Suppressor macrophage treated with lipopolysaccharide for 4 hours (primary cell): ENCODE data around the gene CXCR5.
A peak's percentile ranks its signal among the peaks of the same experiment; 100 is the strongest.

Experiments used
- DNase-seq: peaks from one replicate; pipeline ENCODE4 v3.0.0-alpha.2; 2020

The CXCR5 gene

GRCh38 chr11:118899296-118899688 lies 15.6 kb downstream of the CXCR5 start:
- no peak for DNase-seq

GRCh38 chr11:118899706-118900360 lies 16.1 kb downstream of the CXCR5 start:
- DNase-seq: no peak

DNA sequence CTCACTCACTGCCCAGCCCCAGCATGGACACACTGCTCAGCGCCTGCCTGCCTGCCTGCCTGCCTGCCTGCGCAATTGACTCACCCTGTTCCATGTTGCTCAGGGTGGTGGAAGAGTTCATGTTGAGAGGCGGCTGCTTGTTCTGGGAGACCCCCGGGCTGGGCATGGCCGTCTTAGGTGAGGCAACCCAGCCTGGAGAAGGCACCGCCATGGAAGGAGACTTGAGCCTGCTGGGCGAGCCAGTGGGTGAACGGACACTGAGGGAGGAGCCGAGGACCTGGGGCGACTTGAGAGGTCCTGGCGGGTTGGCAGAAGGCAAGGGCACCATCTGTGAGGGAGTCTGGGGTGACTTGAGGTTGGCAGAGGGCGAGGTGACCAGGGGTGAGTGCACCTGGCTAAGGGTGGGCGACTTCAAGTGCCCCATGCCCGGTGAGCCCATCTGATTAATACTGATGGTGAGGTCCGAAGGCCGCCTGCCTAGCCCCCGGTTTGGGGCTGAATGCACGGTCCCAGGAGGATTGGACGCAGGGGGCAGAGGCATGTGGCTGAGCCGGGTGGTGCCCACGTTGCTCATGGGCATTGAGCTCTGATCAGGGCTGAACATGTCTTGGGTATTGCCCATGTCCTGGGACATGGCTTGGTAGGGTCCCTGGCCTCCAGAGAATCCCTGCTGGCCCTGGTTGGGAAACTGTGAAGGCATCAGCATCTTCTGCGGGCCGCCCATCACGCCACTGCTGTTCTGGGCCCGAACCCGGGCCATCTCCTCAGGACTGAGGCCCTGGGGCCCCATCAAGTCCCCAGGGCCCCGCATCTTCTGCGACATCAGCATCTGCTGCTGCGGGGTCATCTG lies 17.1 kb downstream of the CXCR5 start:
- no peak for DNase-seq

DNA sequence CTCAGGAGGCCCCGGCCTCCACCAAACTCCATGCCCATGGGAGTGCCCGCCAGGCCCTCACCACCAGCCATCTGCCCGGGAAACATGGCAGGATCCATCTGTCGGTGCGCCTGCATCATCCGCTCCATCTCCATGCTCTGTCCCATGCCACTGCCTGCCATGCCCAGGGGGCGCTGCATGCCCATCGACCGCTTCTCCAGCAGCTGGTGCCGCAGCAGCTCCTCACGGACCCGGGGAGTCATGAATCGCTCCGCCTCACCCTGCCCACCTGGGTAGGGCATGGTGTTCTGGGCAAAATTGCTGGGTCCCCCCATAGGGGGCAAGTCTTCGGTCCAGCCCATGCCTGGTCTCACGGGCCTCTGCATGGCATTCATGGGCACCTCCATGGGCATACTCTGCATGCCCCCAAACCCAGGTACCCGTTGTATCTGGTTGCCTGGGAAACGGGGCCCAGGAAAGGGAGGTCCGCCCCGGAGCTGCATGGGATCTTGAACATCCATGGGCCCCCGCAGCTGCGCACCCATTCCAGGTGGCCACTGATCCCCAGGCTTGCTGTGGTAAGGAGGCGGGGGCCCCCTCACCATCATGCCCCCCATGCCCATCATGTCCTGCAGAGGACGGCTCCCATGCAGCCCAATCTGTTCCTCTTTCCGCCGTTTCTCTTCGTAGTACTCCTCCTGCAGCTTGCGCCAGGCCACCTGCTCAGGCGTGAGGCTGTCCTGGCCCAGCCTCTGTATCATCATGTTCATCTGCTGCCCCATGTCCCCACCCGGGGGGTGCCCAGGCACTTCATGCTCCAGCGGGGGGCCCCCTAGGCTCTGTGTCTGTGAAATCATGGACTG lies 18.0 kb downstream of the CXCR5 start:
- DNase-seq: no peak

- DNase-seq: no peak
These were observed 18.9 kb downstream of the CXCR5 start for GRCh38 chr11:118902336-118903203.

GRCh38 chr11:118903204-118904015 lies 19.7 kb downstream of the CXCR5 start:
- DNase-seq: no peak

DNA sequence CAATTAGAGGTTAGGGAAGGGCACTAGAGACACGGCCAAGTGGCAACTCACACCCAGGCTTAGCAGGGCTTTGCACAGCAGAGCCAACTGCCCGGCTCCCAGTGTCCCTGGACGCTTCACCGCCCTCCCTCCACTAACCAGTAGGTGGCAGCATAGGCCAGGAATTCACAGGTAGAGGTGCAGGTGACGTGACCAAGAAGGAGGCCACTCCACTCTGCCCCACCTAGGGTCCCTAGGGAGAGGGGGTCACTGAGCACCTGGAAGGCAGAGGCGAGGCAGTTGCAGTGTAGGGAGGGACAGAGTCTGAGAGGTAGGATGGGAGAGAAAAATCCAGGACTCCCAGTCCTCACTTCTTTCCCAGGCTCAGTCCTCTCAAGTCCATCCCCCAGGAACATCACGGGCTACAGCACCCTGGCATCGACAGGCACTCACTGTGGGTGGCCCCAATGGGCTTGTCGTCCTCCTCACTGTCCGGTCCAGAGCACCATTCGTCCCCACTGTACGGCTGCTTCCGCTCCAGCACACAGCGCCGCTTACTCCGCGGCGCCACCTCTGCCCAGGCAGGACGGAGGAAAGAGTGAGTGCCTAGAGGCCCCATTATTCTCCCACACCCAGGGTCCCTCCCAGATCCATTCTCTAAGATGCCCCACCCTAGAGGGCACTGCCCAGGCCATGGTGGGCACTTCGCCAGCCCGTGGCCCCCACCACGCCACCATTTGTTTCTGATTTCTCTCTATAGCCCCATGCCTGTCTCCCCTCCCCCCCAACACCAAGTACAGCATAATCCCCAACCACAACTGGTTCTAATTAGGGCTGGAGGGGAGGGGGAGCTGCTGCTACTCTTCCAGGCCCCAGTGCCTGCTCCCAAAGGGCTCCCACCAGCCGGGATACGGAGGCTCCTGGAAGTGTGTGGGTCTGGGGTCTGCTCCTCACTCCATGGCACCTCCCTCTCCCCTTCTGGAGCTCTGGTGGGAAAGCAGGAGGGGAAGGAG lies 23.7 kb downstream of the CXCR5 start:
- peak; percentile 83 for DNase-seq

DNA sequence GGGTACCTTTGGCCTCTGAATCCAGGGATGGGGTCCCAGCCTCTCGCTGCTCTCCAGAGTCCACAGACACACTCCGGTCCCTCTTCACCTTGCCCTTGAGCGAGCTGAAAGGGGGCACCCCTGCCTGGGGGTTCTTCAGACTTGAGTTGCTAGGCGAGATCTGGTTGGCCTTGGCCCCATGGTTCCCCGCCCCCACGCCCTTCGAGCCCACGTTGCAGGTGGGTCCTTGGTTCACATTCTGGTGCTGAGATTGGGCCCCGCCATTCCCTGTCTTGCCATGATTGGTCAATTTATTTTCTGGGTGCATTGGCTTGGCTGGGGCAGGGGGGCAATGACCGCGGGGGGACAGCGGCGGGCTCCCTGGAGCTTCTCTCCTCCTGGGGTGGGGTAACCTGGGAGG lies 24.6 kb downstream of the CXCR5 start:
- no peak for DNase-seq

- no peak for DNase-seq
These were observed 25.4 kb downstream of the CXCR5 start for GRCh38 chr11:118908901-118909618.

- no peak for DNase-seq
These were observed 26.1 kb downstream of the CXCR5 start for GRCh38 chr11:118909619-118910308.

- DNase-seq: peak; percentile 41
These were observed 26.8 kb downstream of the CXCR5 start for GRCh38 chr11:118910309-118911112.

DNA sequence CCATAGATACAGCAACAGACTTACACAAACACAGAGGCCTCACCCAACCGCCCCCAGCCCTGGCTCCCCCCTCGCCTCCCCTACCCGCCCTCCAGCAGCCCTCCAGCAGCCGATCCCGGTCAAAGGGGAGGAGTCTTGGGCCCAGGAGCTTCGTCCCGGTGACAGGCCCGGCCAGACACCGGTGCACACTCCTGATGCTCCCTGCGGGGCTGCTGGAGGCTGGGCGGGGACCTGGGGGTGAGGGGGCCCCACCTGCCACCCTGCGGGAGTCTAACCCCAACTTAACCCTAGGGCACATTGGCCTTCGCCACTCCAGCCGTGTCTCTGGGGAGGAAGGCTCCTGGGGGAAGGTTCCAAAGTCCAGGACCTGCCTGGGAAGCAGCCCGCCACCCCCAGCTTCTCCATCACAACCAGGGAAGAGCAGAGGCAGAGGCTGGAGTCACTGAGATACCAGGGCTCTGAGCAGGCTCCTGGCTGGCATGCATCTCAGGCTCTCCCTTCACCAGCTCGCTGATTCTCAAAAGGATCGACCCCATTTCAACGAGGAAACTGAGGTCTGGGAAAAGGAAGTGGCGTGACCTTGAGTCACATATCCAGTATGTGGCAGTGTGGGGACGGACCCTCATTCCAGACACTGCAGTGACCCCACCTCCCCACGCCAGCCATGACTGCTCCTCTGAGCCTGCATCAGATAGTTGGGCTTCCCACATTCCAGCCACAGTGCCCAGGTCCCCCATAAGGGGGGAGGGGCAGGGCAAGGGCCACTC lies 27.6 kb downstream of the CXCR5 start:
- no peak for DNase-seq

DNA sequence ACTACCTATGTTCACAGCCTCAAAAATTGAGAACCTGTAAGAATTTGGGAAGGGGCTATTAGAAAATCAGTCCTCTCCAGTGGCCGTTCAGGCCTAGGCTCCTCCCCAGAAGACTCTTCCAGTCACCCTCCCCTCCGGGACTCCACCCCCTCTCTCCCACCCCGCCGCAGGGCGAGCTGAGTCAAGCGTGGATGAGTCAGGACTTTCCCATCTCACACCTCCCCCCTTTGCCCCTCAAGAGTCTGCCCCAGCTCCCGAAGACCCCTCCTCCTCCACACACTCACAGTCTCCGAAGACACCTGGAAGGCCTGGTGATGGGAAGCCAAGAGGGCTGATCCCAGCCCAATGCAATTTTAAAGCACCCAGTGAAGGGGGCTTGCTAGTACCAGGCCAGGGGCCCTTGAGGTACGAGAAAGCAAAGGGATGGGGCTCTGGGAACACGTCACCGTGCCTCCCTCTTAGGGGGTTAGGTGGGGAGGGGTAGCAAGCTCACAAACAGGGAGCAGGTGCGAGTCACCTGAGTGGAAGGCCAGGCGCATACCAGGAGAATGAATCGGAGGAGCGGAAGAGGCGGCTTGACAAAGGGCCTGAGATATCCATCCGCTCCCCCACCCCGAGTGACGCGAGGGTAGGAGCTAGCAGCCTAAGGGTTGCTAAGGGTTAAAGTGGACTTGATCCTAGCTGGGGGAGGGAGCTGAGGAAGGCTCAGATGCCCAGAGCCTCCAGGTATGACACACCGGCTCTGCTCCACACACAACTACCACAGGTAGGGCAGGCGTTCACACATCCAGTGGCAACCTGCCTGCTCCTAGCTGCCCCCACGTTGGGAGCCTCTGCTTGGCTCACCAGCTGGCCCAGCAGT lies 28.4 kb downstream of the CXCR5 start:
- DNase-seq: peak; percentile 81

DNA sequence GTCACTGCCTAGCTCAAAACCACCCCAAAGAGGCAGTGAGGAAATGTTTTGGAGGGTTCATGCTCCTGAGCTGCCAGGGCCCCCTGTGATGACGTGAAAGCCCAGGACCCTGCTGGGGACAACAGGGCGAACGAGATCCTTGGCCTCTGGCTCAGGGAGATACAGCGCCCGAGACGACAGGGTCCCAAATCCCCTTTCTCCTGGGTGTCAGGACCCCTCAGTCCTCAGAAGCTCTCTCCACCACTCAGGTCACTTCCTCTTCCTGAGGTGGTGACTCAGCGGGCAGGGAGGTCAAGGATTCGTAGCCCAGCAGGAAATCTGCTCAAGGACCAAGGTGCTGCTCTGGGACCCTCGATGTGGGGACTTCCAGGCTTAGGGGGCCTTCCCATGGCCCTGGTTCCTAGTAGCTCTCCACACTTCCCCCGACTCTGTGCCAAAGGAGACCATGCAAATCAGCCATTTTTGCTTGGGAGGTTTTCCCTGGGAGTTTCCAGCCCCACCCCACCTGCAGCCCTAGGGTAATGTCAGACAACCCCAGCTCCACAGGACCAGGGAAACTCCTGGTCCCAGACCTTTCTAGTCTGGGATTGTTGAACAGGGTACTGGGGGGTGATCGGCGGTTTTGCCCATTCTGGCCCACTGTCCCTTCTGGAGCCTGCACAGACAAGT lies 29.2 kb downstream of the CXCR5 start:
- DNase-seq: peak; percentile 51

DNA sequence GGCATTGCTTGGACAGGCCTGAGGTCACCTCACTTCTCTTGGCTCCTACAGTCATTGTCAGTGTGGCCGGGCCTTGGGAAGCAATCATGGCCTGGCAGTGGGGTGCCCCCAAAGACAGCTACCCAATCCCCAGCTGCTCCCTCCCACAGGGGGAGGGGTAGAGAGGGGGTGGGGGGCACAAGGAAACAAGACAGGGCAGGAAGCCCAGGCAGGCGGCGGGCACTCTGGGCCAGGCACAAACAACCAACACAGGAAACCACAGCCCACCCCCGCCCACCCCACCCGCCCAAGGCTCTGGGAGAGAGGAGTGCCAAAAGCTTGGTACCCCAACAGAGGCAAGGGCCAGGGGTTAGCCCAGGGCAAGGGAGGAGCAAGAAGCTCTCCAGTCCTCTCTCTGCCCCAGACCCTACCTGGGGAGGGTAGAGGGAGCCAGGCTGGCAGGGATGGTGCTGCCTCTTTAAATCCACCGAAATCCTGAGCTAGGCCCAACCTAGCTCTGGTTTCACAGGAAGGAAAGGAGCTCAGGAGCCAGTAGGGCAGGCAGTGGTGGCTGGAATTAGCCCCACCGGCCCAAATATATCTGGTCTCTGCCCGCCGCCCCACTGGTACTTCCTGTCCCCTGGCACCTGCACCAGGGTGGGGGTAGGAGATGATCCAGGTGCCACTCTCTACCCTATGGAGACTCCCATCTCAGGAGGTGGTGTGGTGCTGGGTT lies 29.9 kb downstream of the CXCR5 start:
- no peak for DNase-seq
